ENCODE data around the gene GCDH. TPM values are rescaled to one million over a fixed set of nuclear protein-coding genes. Genes with fewer than 3 reads are reported as not detected.

GCDH gene
- total and polyA plus RNA-seq, 2 experiments from 2014 or later: 20.0 to 30.0 TPM

- H3K4me3 ChIP-seq: peak overlapping the region; percentile 75
- H3K9me2 ChIP-seq (ENCODE audit: insufficient read depth): no peaks in the 10 kb centered on the region
- WGBS, 2 experiments (ENCODE audit: low coverage in 1 of 2, low lambda C conversion rate in 2 of 2, missing lambda C conversion rate in 2 of 2): 8 to 9% methylated on average over 37 to 50 of the region's 51 CpGs
- H2AFZ ChIP-seq: peak overlapping the region; percentile 98
- peak; percentile 81 for DNase-seq
- in situ Hi-C loops (cut with MboI): no loop called here
- no peaks in the 10 kb centered on the region for H3K79me2 ChIP-seq (ENCODE audit: insufficient read depth)
- H3K27me3 ChIP-seq (replicated peaks; ENCODE audit: insufficient read depth): no peaks in the 10 kb centered on the region
- H3K9ac ChIP-seq: 0 out of 2 replicates have a peak overlapping the region, but pooled peaks have one; percentile 51
- no peaks in the 10 kb centered on the region for H4K20me1 ChIP-seq (ENCODE audit: insufficient read depth)
- peak overlapping the region; percentile 97 for H3K4me2 ChIP-seq (ENCODE audit: unreplicated experiment)
- no peaks in the 10 kb centered on the region for H3K4me1 ChIP-seq (ENCODE audit: insufficient read depth)
- no peak overlapping the region for H3K27ac ChIP-seq
- H3K9me3 ChIP-seq (ENCODE audit: low read depth): no peaks in the 10 kb centered on the region
- TF ChIP-seq EZH2 (IDR thresholded peaks at IDR 0.05; ENCODE audit: insufficient read depth, poor library complexity, severe bottlenecking) (no peak), EZH2phosphoT487 (IDR thresholded peaks at IDR 0.05; ENCODE audit: insufficient read depth, low read depth) (no peak)
- no peaks in the 10 kb centered on the region for H3F3A ChIP-seq (ENCODE audit: insufficient read depth)
- no peaks in the 10 kb centered on the region for H3K36me3 ChIP-seq (ENCODE audit: low read depth)
Measured at GRCh38 chr19:12867120-12868099, 23.6 kb upstream of the GCDH start.

GRCh38 chr19:12868540-12869112, 22.3 kb upstream of the GCDH start:
- no peaks in the 10 kb centered on the region for H3K79me2 ChIP-seq (ENCODE audit: insufficient read depth)
- H3K9me3 ChIP-seq (ENCODE audit: low read depth): no peaks in the 10 kb centered on the region
- in situ Hi-C loops (cut with MboI): no loop called here
- DNase-seq: peak; percentile 25
- H2AFZ ChIP-seq: no peak overlapping the region
- H3K27ac ChIP-seq: no peak overlapping the region
- H3K4me2 ChIP-seq (ENCODE audit: unreplicated experiment): no peak overlapping the region
- H3F3A ChIP-seq (ENCODE audit: insufficient read depth): no peaks in the 10 kb centered on the region
- no peaks in the 10 kb centered on the region for H4K20me1 ChIP-seq (ENCODE audit: insufficient read depth)
- TF ChIP-seq EZH2phosphoT487 (IDR thresholded peaks at IDR 0.05; ENCODE audit: insufficient read depth, low read depth): no peak
- no peak for TF ChIP-seq EZH2 (IDR thresholded peaks at IDR 0.05; ENCODE audit: insufficient read depth, poor library complexity, severe bottlenecking)
- H3K36me3 ChIP-seq (ENCODE audit: low read depth): no peaks in the 10 kb centered on the region
- H3K4me3 ChIP-seq: no peak overlapping the region
- H3K27me3 ChIP-seq (replicated peaks; ENCODE audit: insufficient read depth): no peaks in the 10 kb centered on the region
- WGBS, 2 experiments (ENCODE audit: low coverage in 1 of 2, low lambda C conversion rate in 2 of 2, missing lambda C conversion rate in 2 of 2): 89% methylated on average over 10 of the region's 10 CpGs
- H3K4me1 ChIP-seq (ENCODE audit: insufficient read depth): no peaks in the 10 kb centered on the region
- H3K9me2 ChIP-seq (ENCODE audit: insufficient read depth): no peaks in the 10 kb centered on the region
- H3K9ac ChIP-seq: no peak overlapping the region

GRCh38 chr19:12871681-12872080, 19.3 kb upstream of the GCDH start:
- Histone ChIP-seq H3K9me3 (ENCODE audit: low read depth) (no peaks in the 10 kb centered on the region), H3K4me3 (no peak overlapping the region), H3F3A (ENCODE audit: insufficient read depth) (no peaks in the 10 kb centered on the region), H3K9ac (no peak overlapping the region), H3K79me2 (ENCODE audit: insufficient read depth) (no peaks in the 10 kb centered on the region), H4K20me1 (ENCODE audit: insufficient read depth) (no peaks in the 10 kb centered on the region), H3K27me3 (replicated peaks; ENCODE audit: insufficient read depth) (no peaks in the 10 kb centered on the region), H3K9me2 (ENCODE audit: insufficient read depth) (no peaks in the 10 kb centered on the region), H3K4me1 (ENCODE audit: insufficient read depth) (no peaks in the 10 kb centered on the region), H3K27ac (no peak overlapping the region), H3K36me3 (ENCODE audit: low read depth) (no peaks in the 10 kb centered on the region), H2AFZ (no peak overlapping the region), H3K4me2 (ENCODE audit: unreplicated experiment) (no peak overlapping the region)
- no peak for TF ChIP-seq EZH2phosphoT487 (IDR thresholded peaks at IDR 0.05; ENCODE audit: insufficient read depth, low read depth)
- no peak for TF ChIP-seq EZH2 (IDR thresholded peaks at IDR 0.05; ENCODE audit: insufficient read depth, poor library complexity, severe bottlenecking)
- in situ Hi-C loops (cut with MboI): no loop called here
- 38 to 47% methylated on average over 3 of the region's 3 CpGs for WGBS, 2 experiments (ENCODE audit: low coverage in 1 of 2, low lambda C conversion rate in 2 of 2, missing lambda C conversion rate in 2 of 2)
- no peak for DNase-seq

GRCh38 chr19:12872255-12872654, 18.7 kb upstream of the GCDH start:
- H2AFZ ChIP-seq: no peak overlapping the region
- 64 to 69% methylated on average over 5 of the region's 5 CpGs for WGBS, 2 experiments (ENCODE audit: low coverage in 1 of 2, low lambda C conversion rate in 2 of 2, missing lambda C conversion rate in 2 of 2)
- H3K79me2 ChIP-seq (ENCODE audit: insufficient read depth): no peaks in the 10 kb centered on the region
- H3K4me3 ChIP-seq: no peak overlapping the region
- H3K9me3 ChIP-seq (ENCODE audit: low read depth): no peaks in the 10 kb centered on the region
- no peaks in the 10 kb centered on the region for H3K9me2 ChIP-seq (ENCODE audit: insufficient read depth)
- H3K36me3 ChIP-seq (ENCODE audit: low read depth): no peaks in the 10 kb centered on the region
- H3K4me1 ChIP-seq (ENCODE audit: insufficient read depth): no peaks in the 10 kb centered on the region
- no peak for DNase-seq
- no peak overlapping the region for H3K9ac ChIP-seq
- no peaks in the 10 kb centered on the region for H3K27me3 ChIP-seq (replicated peaks; ENCODE audit: insufficient read depth)
- H3K4me2 ChIP-seq (ENCODE audit: unreplicated experiment): no peak overlapping the region
- no peaks in the 10 kb centered on the region for H3F3A ChIP-seq (ENCODE audit: insufficient read depth)
- in situ Hi-C loops (cut with MboI): no loop called here
- TF ChIP-seq EZH2phosphoT487 (IDR thresholded peaks at IDR 0.05; ENCODE audit: insufficient read depth, low read depth): no peak
- TF ChIP-seq EZH2 (IDR thresholded peaks at IDR 0.05; ENCODE audit: insufficient read depth, poor library complexity, severe bottlenecking): no peak
- no peak overlapping the region for H3K27ac ChIP-seq
- H4K20me1 ChIP-seq (ENCODE audit: insufficient read depth): no peaks in the 10 kb centered on the region

All from GM23248 (cell line).